IPS DF 4.7 (cell line): ENCODE data around the gene IL10RB.
"Not testable (repeated sequence)": the region's sequence is repeated elsewhere in the genome, so short reads cannot be mapped to it uniquely, and the experiment has no call there.

Experiments used
- DNase-seq: peaks from one replicate; pipeline ENCODE4 v3.0.0-alpha.2; 2013; ENCODE audit warnings: low spot score; ENCODE audit errors: extremely low read depth

The IL10RB gene

GRCh38 chr21:33240404-33240803 lies 25.8 kb upstream of the IL10RB start:
- no peak for DNase-seq

- no peak for DNase-seq
Measured at GRCh38 chr21:33241846-33242245, 24.3 kb upstream of the IL10RB start.

- not testable (repeated sequence) for DNase-seq
Measured at GRCh38 chr21:33242846-33243245, 23.3 kb upstream of the IL10RB start.

GRCh38 chr21:33244082-33244778 lies 21.9 kb upstream of the IL10RB start:
- DNase-seq = no peak

- DNase-seq = no peak
Measured at GRCh38 chr21:33244779-33245105, 21.4 kb upstream of the IL10RB start.

GRCh38 chr21:33245289-33245918 lies 20.8 kb upstream of the IL10RB start:
- no peak for DNase-seq

- no peak for DNase-seq
Measured at GRCh38 chr21:33246506-33246905, 19.7 kb upstream of the IL10RB start.

GRCh38 chr21:33246963-33247362 lies 19.2 kb upstream of the IL10RB start:
- DNase-seq = no peak

- DNase-seq = no peak
Measured at GRCh38 chr21:33247599-33247998, 18.6 kb upstream of the IL10RB start.

- no peak for DNase-seq
Measured at GRCh38 chr21:33249331-33250002, 16.7 kb upstream of the IL10RB start.

- DNase-seq = no peak
Measured at GRCh38 chr21:33251119-33251518, 15.0 kb upstream of the IL10RB start.

GRCh38 chr21:33253382-33253781 lies 12.8 kb upstream of the IL10RB start:
- not testable (repeated sequence) for DNase-seq

- DNase-seq = no peak
Measured at GRCh38 chr21:33254766-33255165, 11.4 kb upstream of the IL10RB start.

GRCh38 chr21:33255404-33255803 lies 10.8 kb upstream of the IL10RB start:
- no peak for DNase-seq

- no peak for DNase-seq
Measured at GRCh38 chr21:33256019-33256418, 10.1 kb upstream of the IL10RB start.

- no peak for DNase-seq
Measured at GRCh38 chr21:33257094-33257803, 8.9 kb upstream of the IL10RB start.

- no peak for DNase-seq
Measured at GRCh38 chr21:33258475-33258874, 7.7 kb upstream of the IL10RB start.

- DNase-seq = no peak
Measured at GRCh38 chr21:33259428-33259827, 6.7 kb upstream of the IL10RB start.

GRCh38 chr21:33259995-33260394 lies 6.2 kb upstream of the IL10RB start:
- DNase-seq = no peak

GRCh38 chr21:33261635-33262034 lies 4.5 kb upstream of the IL10RB start:
- no peak for DNase-seq

- no peak for DNase-seq
Measured at GRCh38 chr21:33262921-33263320, 3.2 kb upstream of the IL10RB start.

- DNase-seq = no peak
Measured at GRCh38 chr21:33264561-33264960, 1.6 kb upstream of the IL10RB start.
